SHP77 treated with DMSO at 0.1 percent for 48 hours (cell line): ENCODE data around the gene EHBP1L1.
A peak's percentile ranks its signal among the peaks of the same experiment; 100 is the strongest.

Experiments used
- DNase-seq: peaks from one replicate; lab custom pipeline; 2025; lab: John Stamatoyannopoulos, UW

The EHBP1L1 gene

GRCh38 chr11:65595131-65595530, 19.3 kb downstream of the EHBP1L1 start:
- no peak for DNase-seq

- no peak for DNase-seq
Observed at GRCh38 chr11:65595543-65596281, 19.9 kb downstream of the EHBP1L1 start, which contains the start of gene KCNK7. TSS of gene KCNK7 (minus strand) at chr11:65595800. CDS start at chr11:65595772, 28 bp downstream.

GRCh38 chr11:65596520-65596919, 20.7 kb downstream of the EHBP1L1 start:
- no peak for DNase-seq

GRCh38 chr11:65598258-65598699, 22.4 kb downstream of the EHBP1L1 start:
- no peak for DNase-seq

- DNase-seq = no peak
Observed at GRCh38 chr11:65599216-65599954, 23.5 kb downstream of the EHBP1L1 start.

- no peak for DNase-seq
Observed at GRCh38 chr11:65599955-65600246, 24.0 kb downstream of the EHBP1L1 start.

- no peak for DNase-seq
Observed at GRCh38 chr11:65604258-65604657, 28.4 kb downstream of the EHBP1L1 start.

GRCh38 chr11:65606876-65607613, 31.2 kb downstream of the EHBP1L1 start:
- peak; percentile 66 for DNase-seq

GRCh38 chr11:65607614-65608426, 32.0 kb downstream of the EHBP1L1 start:
- no peak for DNase-seq

- DNase-seq = no peak
Observed at GRCh38 chr11:65609229-65609628, 33.4 kb downstream of the EHBP1L1 start.

- DNase-seq = no peak
Observed at GRCh38 chr11:65609665-65610064, 33.8 kb downstream of the EHBP1L1 start.

GRCh38 chr11:65610404-65610803, 34.6 kb downstream of the EHBP1L1 start:
- no peak for DNase-seq

- DNase-seq = no peak
Observed at GRCh38 chr11:65611028-65611757, 35.3 kb downstream of the EHBP1L1 start.

- DNase-seq = no peak
Observed at GRCh38 chr11:65611758-65612603, 36.1 kb downstream of the EHBP1L1 start.

GRCh38 chr11:65612691-65613090, 36.8 kb downstream of the EHBP1L1 start:
- DNase-seq = no peak

- no peak for DNase-seq
Observed at GRCh38 chr11:65613091-65613928, 37.5 kb downstream of the EHBP1L1 start.

GRCh38 chr11:65615229-65615949, 39.5 kb downstream of the EHBP1L1 start, which contains the start of gene PCNX3:
TSS of gene PCNX3 (plus strand) at chr11:65615776. CDS start at chr11:65616312, 536 bp downstream.
- DNase-seq = peak; percentile 100

- no peak for DNase-seq
Observed at GRCh38 chr11:65615950-65616574, 40.2 kb downstream of the EHBP1L1 start.
